DND-41 (cell line): Measurements from ENCODE around the gene HIBCH.

ENCODE experiments used
- EZH2 ChIP-seq: IDR thresholded peaks from 3 replicates; pipeline ENCODE4 v1.6.1; 2012; ENCODE audit warnings: borderline replicate concordance, low read depth, mild to moderate bottlenecking, moderate library complexity, low read length, inconsistent platforms; ENCODE audit not compliant: severe bottlenecking
- TF ChIP-seq, protein P1 (sequence below): IDR thresholded peaks from 2 replicates; pipeline ENCODE4 v1.5.1; 2012; ENCODE audit warnings: borderline replicate concordance, low read length, moderate library complexity, mild to moderate bottlenecking; ENCODE audit not compliant: poor library complexity, severe bottlenecking; ENCODE audit errors: extremely low read depth

DNA sequence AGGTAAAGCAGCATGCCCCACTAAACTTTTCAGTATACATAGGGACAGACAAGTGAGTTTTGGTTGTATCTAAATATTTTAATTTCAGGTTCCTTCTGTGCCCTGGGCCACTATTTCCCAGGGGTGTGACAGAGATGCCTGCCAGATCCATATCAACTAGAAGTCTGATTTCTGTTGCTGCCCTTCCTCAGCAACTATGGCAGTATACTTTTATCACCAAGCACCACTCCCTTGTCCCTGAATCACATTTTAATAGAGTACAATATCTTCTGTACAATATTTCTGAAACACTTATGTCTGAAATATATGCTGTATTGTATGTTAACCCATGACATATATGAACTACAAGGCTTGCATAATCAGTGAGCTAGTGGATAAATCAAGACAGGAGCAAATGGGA lies 117.6 kb downstream of the HIBCH start:
- TF ChIP-seq EZH2: no peak
- TF ChIP-seq, protein P1, sequence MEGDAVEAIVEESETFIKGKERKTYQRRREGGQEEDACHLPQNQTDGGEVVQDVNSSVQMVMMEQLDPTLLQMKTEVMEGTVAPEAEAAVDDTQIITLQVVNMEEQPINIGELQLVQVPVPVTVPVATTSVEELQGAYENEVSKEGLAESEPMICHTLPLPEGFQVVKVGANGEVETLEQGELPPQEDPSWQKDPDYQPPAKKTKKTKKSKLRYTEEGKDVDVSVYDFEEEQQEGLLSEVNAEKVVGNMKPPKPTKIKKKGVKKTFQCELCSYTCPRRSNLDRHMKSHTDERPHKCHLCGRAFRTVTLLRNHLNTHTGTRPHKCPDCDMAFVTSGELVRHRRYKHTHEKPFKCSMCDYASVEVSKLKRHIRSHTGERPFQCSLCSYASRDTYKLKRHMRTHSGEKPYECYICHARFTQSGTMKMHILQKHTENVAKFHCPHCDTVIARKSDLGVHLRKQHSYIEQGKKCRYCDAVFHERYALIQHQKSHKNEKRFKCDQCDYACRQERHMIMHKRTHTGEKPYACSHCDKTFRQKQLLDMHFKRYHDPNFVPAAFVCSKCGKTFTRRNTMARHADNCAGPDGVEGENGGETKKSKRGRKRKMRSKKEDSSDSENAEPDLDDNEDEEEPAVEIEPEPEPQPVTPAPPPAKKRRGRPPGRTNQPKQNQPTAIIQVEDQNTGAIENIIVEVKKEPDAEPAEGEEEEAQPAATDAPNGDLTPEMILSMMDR: no peak
